AG09319 (cell line): ENCODE data around the gene WRAP53.

Experiments
- DNase-seq: peaks from one replicate; pipeline ENCODE4 v3.0.0-alpha.2; 2010; ENCODE audit warnings: low read depth; ENCODE audit errors: extremely low read depth
- CTCF ChIP-seq: IDR thresholded peaks from 2 replicates; pipeline ENCODE4 v1.5.1; 2011; ENCODE audit warnings: low read depth, mild to moderate bottlenecking, inconsistent platforms, low read length, moderate library complexity

The WRAP53 gene

GRCh38 chr17:7739746-7740145 lies 51.5 kb downstream of the WRAP53 start:
- DNase-seq, result no peak
- TF ChIP-seq CTCF, result no peak

- DNase-seq, result no peak
- no peak for TF ChIP-seq CTCF
Observed at GRCh38 chr17:7740481-7741001, 52.3 kb downstream of the WRAP53 start.

- TF ChIP-seq CTCF, result no peak
- DNase-seq, result no peak
Observed at GRCh38 chr17:7742729-7743128, 54.5 kb downstream of the WRAP53 start.

GRCh38 chr17:7744416-7744815 lies 56.1 kb downstream of the WRAP53 start:
- DNase-seq, result no peak
- TF ChIP-seq CTCF, result no peak

- TF ChIP-seq CTCF, result peak; percentile 4; the same call in 1 of the 2 replicates
- DNase-seq, result peak; percentile 57
Observed at GRCh38 chr17:7745748-7746470, 57.6 kb downstream of the WRAP53 start.

GRCh38 chr17:7747635-7748071 lies 59.4 kb downstream of the WRAP53 start:
- no peak for DNase-seq
- no peak for TF ChIP-seq CTCF

GRCh38 chr17:7748076-7748775 lies 59.9 kb downstream of the WRAP53 start:
- DNase-seq, result no peak
- TF ChIP-seq CTCF, result no peak
